ENCODE measurements around the gene ETV2.
"Not testable (repeated sequence)": the region's sequence is repeated elsewhere in the genome, so short reads cannot be mapped to it uniquely, and the experiment has no call there.

ETV2 gene

GRCh38 chr19:35666251-35666913 is 24.8 kb downstream of the ETV2 start, which contains the start of gene UPK1A:
TSS of gene UPK1A (plus strand) at chr19:35666517. CDS start at chr19:35666813, 296 bp downstream.
- Histone ChIP-seq H3K4me3 (ENCODE audit: low read depth, low read length) (no peak within 1 kb of the TSS), H3K36me3 (ENCODE audit: control insufficient read depth, insufficient read depth, low read length) (no peaks in the 10 kb centered on the region), H3K4me1 (ENCODE audit: control insufficient read depth, insufficient read depth, low read length) (no peaks in the 10 kb centered on the region), H3K27me3 (ENCODE audit: control insufficient read depth, insufficient read depth, low read length) (peaks cover 9% of the 10 kb centered on the region), H3K9me3 (ENCODE audit: control insufficient read depth, insufficient read depth, low read length) (no peaks in the 10 kb centered on the region), H3K9ac (ENCODE audit: low read depth, low read length) (no peak within 1 kb of the TSS)

- Histone ChIP-seq H3K27me3 (ENCODE audit: control insufficient read depth, insufficient read depth, low read length) (peaks cover 13% of the 10 kb centered on the region), H3K9me3 (ENCODE audit: control insufficient read depth, insufficient read depth, low read length) (no peaks in the 10 kb centered on the region), H3K36me3 (ENCODE audit: control insufficient read depth, insufficient read depth, low read length) (no peaks in the 10 kb centered on the region), H3K4me3 (ENCODE audit: low read depth, low read length) (no peak overlapping the region), H3K4me1 (ENCODE audit: control insufficient read depth, insufficient read depth, low read length) (no peaks in the 10 kb centered on the region), H3K9ac (ENCODE audit: low read depth, low read length) (no peak overlapping the region)
Observed at GRCh38 chr19:35669566-35669965, 28.0 kb downstream of the ETV2 start.

- Histone ChIP-seq H3K9me3 (ENCODE audit: control insufficient read depth, insufficient read depth, low read length) (no peaks in the 10 kb centered on the region), H3K4me1 (ENCODE audit: control insufficient read depth, insufficient read depth, low read length) (no peaks in the 10 kb centered on the region), H3K4me3 (ENCODE audit: low read depth, low read length) (no peak overlapping the region), H3K27me3 (ENCODE audit: control insufficient read depth, insufficient read depth, low read length) (peaks cover 13% of the 10 kb centered on the region), H3K9ac (ENCODE audit: low read depth, low read length) (no peak overlapping the region), H3K36me3 (ENCODE audit: control insufficient read depth, insufficient read depth, low read length) (no peaks in the 10 kb centered on the region)
Observed at GRCh38 chr19:35669974-35670373, 28.4 kb downstream of the ETV2 start.

- Histone ChIP-seq H3K27me3 (ENCODE audit: control insufficient read depth, insufficient read depth, low read length) (peaks cover 13% of the 10 kb centered on the region), H3K4me1 (ENCODE audit: control insufficient read depth, insufficient read depth, low read length) (no peaks in the 10 kb centered on the region), H3K9me3 (ENCODE audit: control insufficient read depth, insufficient read depth, low read length) (no peaks in the 10 kb centered on the region), H3K4me3 (ENCODE audit: low read depth, low read length) (no peak overlapping the region), H3K36me3 (ENCODE audit: control insufficient read depth, insufficient read depth, low read length) (no peaks in the 10 kb centered on the region), H3K9ac (ENCODE audit: low read depth, low read length) (no peak overlapping the region)
Observed at GRCh38 chr19:35670686-35671085, 29.1 kb downstream of the ETV2 start.

- H3K9me3 ChIP-seq (ENCODE audit: control insufficient read depth, insufficient read depth, low read length), result no peaks in the 10 kb centered on the region
- H3K36me3 ChIP-seq (ENCODE audit: control insufficient read depth, insufficient read depth, low read length), result no peaks in the 10 kb centered on the region
- H3K4me3 ChIP-seq (ENCODE audit: low read depth, low read length), result no peak overlapping the region
- no peak overlapping the region for H3K9ac ChIP-seq (ENCODE audit: low read depth, low read length)
- peaks cover 13% of the 10 kb centered on the region for H3K27me3 ChIP-seq (ENCODE audit: control insufficient read depth, insufficient read depth, low read length)
- H3K4me1 ChIP-seq (ENCODE audit: control insufficient read depth, insufficient read depth, low read length), result no peaks in the 10 kb centered on the region
Observed at GRCh38 chr19:35671818-35672217, 30.3 kb downstream of the ETV2 start.

- Histone ChIP-seq H3K27me3 (ENCODE audit: control insufficient read depth, insufficient read depth, low read length) (peaks cover 13% of the 10 kb centered on the region), H3K36me3 (ENCODE audit: control insufficient read depth, insufficient read depth, low read length) (no peaks in the 10 kb centered on the region), H3K9ac (ENCODE audit: low read depth, low read length) (no peak overlapping the region), H3K4me1 (ENCODE audit: control insufficient read depth, insufficient read depth, low read length) (no peaks in the 10 kb centered on the region), H3K9me3 (ENCODE audit: control insufficient read depth, insufficient read depth, low read length) (no peaks in the 10 kb centered on the region), H3K4me3 (ENCODE audit: low read depth, low read length) (peak overlapping the region; percentile 74)
Observed at GRCh38 chr19:35673121-35673804, 31.7 kb downstream of the ETV2 start.

GRCh38 chr19:35675589-35676140 is 34.1 kb downstream of the ETV2 start:
- no peaks in the 10 kb centered on the region for H3K9me3 ChIP-seq (ENCODE audit: control insufficient read depth, insufficient read depth, low read length)
- H3K27me3 ChIP-seq (ENCODE audit: control insufficient read depth, insufficient read depth, low read length), result peaks cover 4% of the 10 kb centered on the region
- H3K4me1 ChIP-seq (ENCODE audit: control insufficient read depth, insufficient read depth, low read length), result no peaks in the 10 kb centered on the region
- no peak overlapping the region for H3K4me3 ChIP-seq (ENCODE audit: low read depth, low read length)
- H3K9ac ChIP-seq (ENCODE audit: low read depth, low read length), result no peak overlapping the region
- no peaks in the 10 kb centered on the region for H3K36me3 ChIP-seq (ENCODE audit: control insufficient read depth, insufficient read depth, low read length)

GRCh38 chr19:35689836-35690235 is 48.3 kb downstream of the ETV2 start:
- Histone ChIP-seq H3K4me3 (ENCODE audit: low read depth, low read length) (no peak overlapping the region), H3K9me3 (ENCODE audit: control insufficient read depth, insufficient read depth, low read length) (no peaks in the 10 kb centered on the region), H3K4me1 (ENCODE audit: control insufficient read depth, insufficient read depth, low read length) (no peaks in the 10 kb centered on the region), H3K27me3 (ENCODE audit: control insufficient read depth, insufficient read depth, low read length) (no peaks in the 10 kb centered on the region), H3K36me3 (ENCODE audit: control insufficient read depth, insufficient read depth, low read length) (no peaks in the 10 kb centered on the region), H3K9ac (ENCODE audit: low read depth, low read length) (no peak overlapping the region)

- not testable (repeated sequence) for H3K9ac ChIP-seq (ENCODE audit: low read depth, low read length); H3K4me1 ChIP-seq (ENCODE audit: control insufficient read depth, insufficient read depth, low read length); H3K9me3 ChIP-seq (ENCODE audit: control insufficient read depth, insufficient read depth, low read length); H3K4me3 ChIP-seq (ENCODE audit: low read depth, low read length); H3K27me3 ChIP-seq (ENCODE audit: control insufficient read depth, insufficient read depth, low read length); H3K36me3 ChIP-seq (ENCODE audit: control insufficient read depth, insufficient read depth, low read length)
Observed at GRCh38 chr19:35691106-35691505, 49.6 kb downstream of the ETV2 start.

- Histone ChIP-seq H3K36me3 (ENCODE audit: control insufficient read depth, insufficient read depth, low read length) (no peaks in the 10 kb centered on the region), H3K4me3 (ENCODE audit: low read depth, low read length) (no peak overlapping the region)
Observed at GRCh38 chr19:35692010-35692409, 50.5 kb downstream of the ETV2 start.

GRCh38 chr19:35693422-35693821 is 51.9 kb downstream of the ETV2 start:
- H3K4me3 ChIP-seq (ENCODE audit: low read depth, low read length), result no peak overlapping the region
- no peaks in the 10 kb centered on the region for H3K27me3 ChIP-seq (ENCODE audit: control insufficient read depth, insufficient read depth, low read length)
- H3K4me1 ChIP-seq (ENCODE audit: control insufficient read depth, insufficient read depth, low read length), result no peaks in the 10 kb centered on the region
- no peak overlapping the region for H3K9ac ChIP-seq (ENCODE audit: low read depth, low read length)
- no peaks in the 10 kb centered on the region for H3K36me3 ChIP-seq (ENCODE audit: control insufficient read depth, insufficient read depth, low read length)
- H3K9me3 ChIP-seq (ENCODE audit: control insufficient read depth, insufficient read depth, low read length), result no peaks in the 10 kb centered on the region

More at GRCh38 chr19:35692010-35692409, 50.5 kb downstream of the ETV2 start:
- H3K4me1 ChIP-seq (ENCODE audit: control insufficient read depth, insufficient read depth, low read length), result no peaks in the 10 kb centered on the region
- H3K27me3 ChIP-seq (ENCODE audit: control insufficient read depth, insufficient read depth, low read length), result no peaks in the 10 kb centered on the region
- H3K9ac ChIP-seq (ENCODE audit: low read depth, low read length), result no peak overlapping the region
- no peaks in the 10 kb centered on the region for H3K9me3 ChIP-seq (ENCODE audit: control insufficient read depth, insufficient read depth, low read length)

All from iPS-15b (cell line).